ENCODE data around the gene LSM3.

- no peak for TF ChIP-seq CTCF (IDR thresholded peaks at IDR 0.05)
- no peak for TF ChIP-seq POLR2A (IDR thresholded peaks at IDR 0.05)
Observed at GRCh38 chr3:14239940-14240339, 61.3 kb downstream of the LSM3 start.

Measured in sigmoid colon (tissue), 3 donors.